Astrocyte of the spinal cord (primary cell): Measurements from ENCODE around the gene CNOT3.

Source experiments
- DNase-seq: peaks from one replicate; pipeline ENCODE4 v3.0.0; 2011; ENCODE audit warnings: low read depth, low spot score
- H3K4me3 ChIP-seq: 2 replicates; pipeline ENCODE4 v1.5.1; 2011; ENCODE audit warnings: low read depth, mild to moderate bottlenecking, low read length, moderate library complexity
- in situ Hi-C: cut with HindIII; loops from 2 replicates; pipeline ENCODE4 v1.10.0; 2017; ENCODE audit warnings: low sequenced_read_pairs
- TF ChIP-seq, protein P1 (sequence below): IDR thresholded peaks from 2 replicates; pipeline ENCODE4 v1.5.1; 2012; ENCODE audit warnings: low read depth, mild to moderate bottlenecking, low read length, inconsistent platforms

Gene CNOT3

DNA sequence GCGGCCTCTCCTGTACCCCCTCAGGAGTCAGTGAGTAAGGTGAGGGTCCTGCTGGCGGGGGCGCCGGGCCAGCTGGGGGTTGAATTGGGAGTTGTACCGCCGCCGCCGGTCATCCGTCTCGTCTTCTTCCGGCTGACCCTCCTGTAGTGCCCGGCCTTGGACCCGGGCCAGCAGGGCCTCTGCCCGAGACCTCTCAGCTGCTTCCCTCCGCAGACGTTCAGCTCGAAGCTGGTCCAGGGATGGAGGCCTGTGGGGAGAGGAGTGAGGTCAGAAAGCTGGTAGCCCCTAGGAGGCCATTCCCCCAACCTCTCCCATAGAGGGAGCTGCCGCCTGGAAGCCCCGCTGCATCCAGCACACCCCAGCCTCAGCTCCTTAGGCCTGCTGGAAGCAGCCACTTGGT, 18.1 kb downstream of the CNOT3 start:
- no peak overlapping the region for H3K4me3 ChIP-seq
- TF ChIP-seq, protein P1, sequence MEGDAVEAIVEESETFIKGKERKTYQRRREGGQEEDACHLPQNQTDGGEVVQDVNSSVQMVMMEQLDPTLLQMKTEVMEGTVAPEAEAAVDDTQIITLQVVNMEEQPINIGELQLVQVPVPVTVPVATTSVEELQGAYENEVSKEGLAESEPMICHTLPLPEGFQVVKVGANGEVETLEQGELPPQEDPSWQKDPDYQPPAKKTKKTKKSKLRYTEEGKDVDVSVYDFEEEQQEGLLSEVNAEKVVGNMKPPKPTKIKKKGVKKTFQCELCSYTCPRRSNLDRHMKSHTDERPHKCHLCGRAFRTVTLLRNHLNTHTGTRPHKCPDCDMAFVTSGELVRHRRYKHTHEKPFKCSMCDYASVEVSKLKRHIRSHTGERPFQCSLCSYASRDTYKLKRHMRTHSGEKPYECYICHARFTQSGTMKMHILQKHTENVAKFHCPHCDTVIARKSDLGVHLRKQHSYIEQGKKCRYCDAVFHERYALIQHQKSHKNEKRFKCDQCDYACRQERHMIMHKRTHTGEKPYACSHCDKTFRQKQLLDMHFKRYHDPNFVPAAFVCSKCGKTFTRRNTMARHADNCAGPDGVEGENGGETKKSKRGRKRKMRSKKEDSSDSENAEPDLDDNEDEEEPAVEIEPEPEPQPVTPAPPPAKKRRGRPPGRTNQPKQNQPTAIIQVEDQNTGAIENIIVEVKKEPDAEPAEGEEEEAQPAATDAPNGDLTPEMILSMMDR: peak; percentile 4
- no peak for DNase-seq
- in situ Hi-C loops: no loop called here

DNA sequence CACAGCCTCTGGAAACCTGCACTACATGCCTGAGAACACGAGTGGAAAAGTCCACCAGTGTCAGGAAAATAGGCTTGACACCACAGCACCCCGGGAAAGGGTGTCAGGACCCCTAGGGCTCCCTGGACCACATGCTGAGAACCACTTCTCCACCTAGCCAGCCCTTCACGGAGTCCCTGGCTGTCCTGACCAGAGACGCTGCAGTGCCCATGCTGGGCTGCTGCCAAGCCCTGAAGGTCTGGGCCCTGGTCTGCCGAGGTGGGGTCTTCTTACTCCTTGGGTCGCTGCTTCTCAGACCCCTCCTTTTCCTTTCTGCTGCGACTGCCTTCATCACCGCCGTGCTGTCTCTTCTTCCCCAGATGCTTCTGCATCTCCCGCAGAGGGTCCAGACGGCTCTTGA, 18.9 kb downstream of the CNOT3 start:
- no peak overlapping the region for H3K4me3 ChIP-seq
- no peak for DNase-seq
- in situ Hi-C loops: no loop called here
- TF ChIP-seq, protein P1: no peak

DNA sequence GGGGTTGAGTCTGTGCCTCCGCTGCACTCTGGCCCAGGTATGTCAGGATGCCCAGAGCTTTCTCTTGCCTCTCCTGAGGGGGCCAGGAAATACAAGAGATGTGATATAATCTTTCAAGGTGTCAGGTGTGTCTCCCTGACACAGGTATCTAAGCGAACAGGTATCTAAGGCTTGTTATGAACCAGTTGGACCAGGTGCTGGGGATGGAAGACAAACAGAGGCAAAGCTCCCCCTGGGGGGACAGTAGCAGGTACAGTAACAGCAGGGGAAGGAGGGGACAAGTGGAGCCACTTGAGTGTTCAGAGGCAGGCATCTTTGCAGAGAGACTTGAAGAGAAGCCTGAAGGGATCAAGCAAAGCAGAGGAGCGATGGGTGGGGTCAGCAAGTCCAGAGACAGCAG, 19.4 kb downstream of the CNOT3 start:
- no peak for DNase-seq
- H3K4me3 ChIP-seq: no peak overlapping the region
- in situ Hi-C loops: no loop called here
- TF ChIP-seq, protein P1: no peak

DNA sequence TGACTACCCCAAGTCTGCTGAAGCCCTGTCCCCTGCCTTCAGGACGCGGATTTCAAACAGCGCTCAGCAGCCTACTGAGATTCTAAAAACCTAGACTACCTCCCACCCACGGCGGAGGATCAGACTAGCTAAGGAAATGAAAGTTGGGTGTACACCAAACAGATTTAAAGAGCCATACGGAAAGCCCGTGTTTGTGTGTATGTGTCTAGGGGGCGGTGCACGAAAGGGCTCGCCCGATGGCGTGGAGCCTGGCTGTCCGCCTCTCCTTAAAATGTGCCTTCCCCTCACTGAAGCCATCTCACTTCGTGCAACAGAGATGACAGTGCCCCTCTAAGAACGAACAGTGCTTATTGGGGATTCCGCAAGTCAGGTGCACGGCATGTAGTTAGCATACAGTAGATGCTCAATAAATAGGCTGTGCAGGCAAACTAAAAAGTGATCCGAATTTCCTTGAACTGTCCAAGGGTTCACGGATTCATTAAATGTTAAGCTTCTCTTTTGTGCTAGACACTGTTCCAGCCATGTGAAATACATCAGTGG, 21.3 kb downstream of the CNOT3 start:
- peak overlapping the region; percentile 71 for H3K4me3 ChIP-seq
- in situ Hi-C loops: no loop called here
- no peak for DNase-seq
- TF ChIP-seq, protein P1: no peak

DNA sequence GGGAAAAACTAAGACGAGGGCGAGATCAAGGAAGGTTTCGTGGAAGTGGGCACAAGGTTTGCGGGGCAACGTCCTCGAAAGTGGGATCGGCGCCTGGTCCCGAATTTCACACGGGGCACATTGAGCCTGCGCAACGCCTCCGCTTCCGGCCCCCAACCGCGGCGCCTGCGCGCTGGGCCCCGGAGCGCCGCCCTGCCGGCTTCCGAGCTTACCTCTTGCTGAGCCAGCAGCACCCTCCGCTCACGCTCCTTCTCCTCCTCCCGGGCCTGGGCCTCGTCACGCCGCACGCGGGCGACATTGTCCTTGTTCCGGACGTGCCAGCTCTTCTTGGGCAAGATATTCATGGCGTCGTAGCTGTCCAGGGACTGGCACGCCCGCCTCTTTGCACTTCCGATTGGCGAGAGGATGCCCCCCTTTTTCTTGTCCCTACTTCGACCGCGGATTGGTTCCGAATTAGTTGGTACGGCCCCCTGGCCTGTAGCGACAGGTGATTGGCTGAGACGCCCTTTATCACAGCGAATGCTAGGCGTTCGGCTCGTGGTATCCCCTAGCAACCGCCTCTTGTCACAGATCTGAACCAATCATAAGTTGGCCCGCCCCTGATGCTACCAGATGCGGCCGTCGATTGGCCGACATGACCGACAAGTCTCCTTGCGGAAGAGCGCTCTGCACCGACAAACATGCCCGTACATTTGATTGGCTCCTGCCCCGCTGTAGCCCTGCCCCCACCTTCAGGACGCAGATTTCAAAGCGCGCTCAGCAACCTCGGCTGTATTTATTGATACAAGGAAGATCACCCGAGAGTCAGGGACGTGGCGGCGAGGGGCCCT, 22.0 kb downstream of the CNOT3 start, which contains the start of gene LENG1:
Gene LENG1 (minus strand): TSS at position 370 of the 830 bp plus-strand sequence. CDS start 26 bp downstream, at position 344.
- peak; percentile 100 for DNase-seq
- TF ChIP-seq, protein P1: peak; percentile 38
- H3K4me3 ChIP-seq: peak within 1 kb of the TSS; percentile 71
- in situ Hi-C loops: no loop called here

DNA sequence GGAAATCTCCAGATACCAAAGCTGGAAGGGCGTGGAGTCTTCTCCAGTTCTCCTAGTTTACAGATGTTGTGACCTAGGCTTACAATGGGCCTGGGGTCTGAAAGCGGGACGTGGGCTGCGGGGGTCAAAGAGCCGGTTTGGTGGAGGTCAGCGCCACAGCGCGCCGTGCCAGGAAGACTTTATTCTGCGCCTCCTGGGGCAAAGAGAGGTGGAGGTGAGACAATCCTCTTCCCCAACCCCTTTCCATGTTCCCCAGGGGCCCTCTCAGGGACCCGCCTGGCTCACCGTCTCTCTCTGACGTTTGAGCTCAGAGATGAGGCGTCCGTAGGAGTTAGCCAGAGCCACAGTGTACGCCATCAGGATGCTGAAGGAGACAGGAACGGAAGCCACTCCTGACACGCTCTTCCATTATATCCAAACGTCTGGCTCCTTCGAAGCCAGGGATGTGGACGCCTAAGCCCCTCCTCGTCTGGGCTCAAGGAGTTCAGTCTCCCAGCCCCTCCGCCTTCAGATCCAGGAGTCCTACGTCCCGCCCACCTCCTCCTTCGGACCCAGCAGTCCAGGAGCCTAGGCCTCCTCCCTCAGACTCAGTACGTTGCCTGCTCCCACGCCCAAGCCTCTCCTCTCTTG, 22.7 kb downstream of the CNOT3 start:
- TF ChIP-seq, protein P1: no peak
- in situ Hi-C loops: no loop called here
- peak overlapping the region; percentile 69 for H3K4me3 ChIP-seq
- DNase-seq: no peak
